ENCODE measurements around the gene SKOR1.

SKOR1 gene, protein sequence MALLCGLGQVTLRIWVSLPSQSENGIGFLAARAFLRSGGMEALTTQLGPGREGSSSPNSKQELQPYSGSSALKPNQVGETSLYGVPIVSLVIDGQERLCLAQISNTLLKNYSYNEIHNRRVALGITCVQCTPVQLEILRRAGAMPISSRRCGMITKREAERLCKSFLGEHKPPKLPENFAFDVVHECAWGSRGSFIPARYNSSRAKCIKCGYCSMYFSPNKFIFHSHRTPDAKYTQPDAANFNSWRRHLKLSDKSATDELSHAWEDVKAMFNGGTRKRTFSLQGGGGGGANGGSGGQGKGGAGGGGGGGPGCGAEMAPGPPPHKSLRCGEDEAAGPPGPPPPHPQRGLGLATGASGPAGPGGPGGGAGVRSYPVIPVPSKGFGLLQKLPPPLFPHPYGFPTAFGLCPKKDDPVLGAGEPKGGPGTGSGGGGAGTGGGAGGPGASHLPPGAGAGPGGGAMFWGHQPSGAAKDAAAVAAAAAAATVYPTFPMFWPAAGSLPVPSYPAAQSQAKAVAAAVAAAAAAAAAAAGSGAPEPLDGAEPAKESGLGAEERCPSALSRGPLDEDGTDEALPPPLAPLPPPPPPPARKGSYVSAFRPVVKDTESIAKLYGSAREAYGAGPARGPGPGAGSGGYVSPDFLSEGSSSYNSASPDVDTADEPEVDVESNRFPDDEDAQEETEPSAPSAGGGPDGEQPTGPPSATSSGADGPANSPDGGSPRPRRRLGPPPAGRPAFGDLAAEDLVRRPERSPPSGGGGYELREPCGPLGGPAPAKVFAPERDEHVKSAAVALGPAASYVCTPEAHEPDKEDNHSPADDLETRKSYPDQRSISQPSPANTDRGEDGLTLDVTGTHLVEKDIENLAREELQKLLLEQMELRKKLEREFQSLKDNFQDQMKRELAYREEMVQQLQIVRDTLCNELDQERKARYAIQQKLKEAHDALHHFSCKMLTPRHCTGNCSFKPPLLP

DNA sequence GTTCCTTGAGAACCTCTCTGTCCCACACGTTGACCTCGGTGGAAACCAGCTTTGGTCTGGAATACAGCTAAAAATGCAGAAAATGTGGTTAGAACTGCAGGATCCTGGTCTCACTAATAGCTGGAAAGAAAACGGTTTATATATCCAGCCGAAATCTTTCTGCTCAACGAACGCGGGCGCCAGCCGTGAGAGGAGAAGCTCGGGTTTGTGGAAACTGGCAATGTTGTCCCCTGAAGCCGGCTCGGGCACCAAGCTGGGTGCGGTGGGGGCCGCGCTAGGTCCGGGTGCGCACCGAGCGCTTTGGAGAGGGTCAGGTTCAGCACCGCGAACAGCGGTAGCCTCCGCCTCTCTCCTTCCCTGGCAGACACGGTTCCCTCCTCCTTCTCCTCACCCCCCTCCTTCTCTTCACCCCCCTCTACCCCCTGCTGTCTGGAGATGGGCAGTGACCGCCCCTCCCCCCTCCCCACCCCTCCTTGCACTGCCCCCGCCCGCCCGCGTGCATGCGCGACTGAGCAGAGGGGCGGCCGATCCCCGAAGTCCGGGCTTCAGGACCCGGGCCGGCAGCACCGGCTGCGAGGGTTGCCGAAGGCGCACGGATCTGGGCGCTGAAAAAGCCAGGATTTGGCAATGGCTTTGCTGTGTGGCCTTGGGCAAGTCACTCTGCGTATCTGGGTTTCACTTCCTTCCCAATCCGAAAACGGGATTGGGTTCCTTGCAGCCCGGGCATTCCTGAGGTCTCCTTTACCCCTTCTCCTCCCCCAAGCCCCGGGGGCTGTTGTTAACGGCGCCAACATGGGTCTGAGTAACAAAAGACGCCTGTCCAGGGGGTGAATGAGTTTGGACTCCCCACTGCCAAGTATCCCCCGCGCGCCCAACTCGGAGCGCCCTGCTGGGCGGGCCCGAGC, at the start of gene SKOR1:
TSS of gene SKOR1 (plus strand) at position 534 of the 905 bp plus-strand sequence. CDS start at position 628, 94 bp downstream.
- peaks cover 12% of the 10 kb centered on the region for H3K4me1 ChIP-seq (ENCODE audit: control insufficient read depth, insufficient read depth, low read length)
- no peak within 1 kb of the TSS for H3K9ac ChIP-seq (ENCODE audit: low read length)
- no peaks in the 10 kb centered on the region for H3K9me3 ChIP-seq (ENCODE audit: control insufficient read depth, low read length)
- peaks cover 80% of the 10 kb centered on the region for H3K27me3 ChIP-seq (replicated peaks; ENCODE audit: control insufficient read depth, insufficient read depth, low read length)
- no peaks in the 10 kb centered on the region for H3K36me3 ChIP-seq (ENCODE audit: control insufficient read depth, insufficient read depth, low read length, severe bottlenecking)
- H3K4me3 ChIP-seq (ENCODE audit: low read length), result peak within 1 kb of the TSS; percentile 71
- DNase-seq (ENCODE audit: low read depth), result peak; percentile 52

DNA sequence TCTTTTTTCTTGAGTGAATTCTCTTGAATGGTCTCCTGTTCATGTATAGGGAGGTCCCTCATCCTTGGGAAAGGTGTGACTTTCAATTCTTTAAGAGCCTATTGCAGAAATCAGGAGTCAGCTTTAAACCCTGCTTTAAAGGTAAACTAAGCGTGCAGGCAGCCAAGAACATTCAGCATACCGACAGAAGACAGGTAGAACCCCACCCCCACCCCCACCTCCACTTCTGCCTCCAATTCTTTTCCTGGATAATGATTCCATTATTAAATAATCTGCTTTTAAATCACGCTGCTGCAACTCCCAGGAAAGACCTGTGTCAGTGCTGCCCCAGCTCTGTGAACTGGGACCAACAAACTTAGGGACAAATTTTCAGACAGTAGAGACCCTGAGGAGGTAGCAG, 49.3 kb upstream of the SKOR1 start:
- H3K9ac ChIP-seq (ENCODE audit: low read length), result no peak overlapping the region
- H3K4me3 ChIP-seq (ENCODE audit: low read length), result no peak overlapping the region
- no peaks in the 10 kb centered on the region for H3K27me3 ChIP-seq (replicated peaks; ENCODE audit: control insufficient read depth, insufficient read depth, low read length)
- H3K9me3 ChIP-seq (ENCODE audit: control insufficient read depth, low read length), result no peaks in the 10 kb centered on the region
- no peaks in the 10 kb centered on the region for H3K4me1 ChIP-seq (ENCODE audit: control insufficient read depth, insufficient read depth, low read length)
- peaks cover 11% of the 10 kb centered on the region for H3K36me3 ChIP-seq (ENCODE audit: control insufficient read depth, insufficient read depth, low read length, severe bottlenecking)
- DNase-seq (ENCODE audit: low read depth), result no peak

DNA sequence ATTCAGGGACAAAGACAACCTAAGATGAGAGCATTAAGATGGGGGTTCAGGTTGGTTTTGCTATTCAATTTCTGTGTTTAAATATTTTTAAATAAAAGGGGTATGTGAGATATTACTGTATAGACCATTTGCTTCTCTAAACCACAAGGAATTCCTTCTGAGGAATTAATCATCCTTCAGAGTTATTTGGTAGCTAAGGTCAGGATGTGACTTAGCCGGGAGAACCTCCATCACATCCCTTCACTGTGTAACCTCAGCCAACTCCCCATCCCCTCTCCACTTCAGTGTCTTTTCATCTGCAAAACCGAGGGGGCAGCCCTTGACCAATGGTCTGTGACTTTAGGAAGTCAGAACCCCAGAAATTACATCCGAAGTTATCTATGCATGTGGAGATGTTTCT, 48.7 kb upstream of the SKOR1 start:
- no peaks in the 10 kb centered on the region for H3K4me1 ChIP-seq (ENCODE audit: control insufficient read depth, insufficient read depth, low read length)
- H3K9me3 ChIP-seq (ENCODE audit: control insufficient read depth, low read length), result no peaks in the 10 kb centered on the region
- no peak overlapping the region for H3K4me3 ChIP-seq (ENCODE audit: low read length)
- DNase-seq (ENCODE audit: low read depth), result no peak
- no peaks in the 10 kb centered on the region for H3K27me3 ChIP-seq (replicated peaks; ENCODE audit: control insufficient read depth, insufficient read depth, low read length)
- peaks cover 11% of the 10 kb centered on the region for H3K36me3 ChIP-seq (ENCODE audit: control insufficient read depth, insufficient read depth, low read length, severe bottlenecking)
- no peak overlapping the region for H3K9ac ChIP-seq (ENCODE audit: low read length)

DNA sequence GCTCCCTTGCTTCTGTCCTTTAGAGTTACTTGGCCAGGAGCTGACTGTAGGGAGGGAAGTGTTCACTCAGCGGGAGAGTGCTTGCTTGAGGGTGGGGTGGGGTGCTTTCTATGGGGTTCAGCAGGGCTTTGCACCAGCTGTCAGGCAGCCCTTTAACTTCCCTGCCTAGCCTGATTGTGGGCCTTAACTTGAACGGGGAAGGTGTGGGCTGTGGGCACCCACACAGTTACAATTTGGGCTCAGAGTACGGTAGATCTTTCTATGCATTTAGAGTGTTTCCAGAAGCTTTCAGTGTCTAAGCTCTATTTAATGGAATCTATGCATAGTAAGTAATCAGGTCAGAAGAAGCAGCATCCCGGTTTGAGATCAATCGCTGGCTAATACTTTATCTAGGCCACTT, 48.2 kb upstream of the SKOR1 start:
- Histone ChIP-seq H3K27me3 (replicated peaks; ENCODE audit: control insufficient read depth, insufficient read depth, low read length) (no peaks in the 10 kb centered on the region), H3K9me3 (ENCODE audit: control insufficient read depth, low read length) (no peaks in the 10 kb centered on the region), H3K4me3 (ENCODE audit: low read length) (no peak overlapping the region), H3K9ac (ENCODE audit: low read length) (no peak overlapping the region), H3K4me1 (ENCODE audit: control insufficient read depth, insufficient read depth, low read length) (no peaks in the 10 kb centered on the region), H3K36me3 (ENCODE audit: control insufficient read depth, insufficient read depth, low read length, severe bottlenecking) (peaks cover 11% of the 10 kb centered on the region)
- no peak for DNase-seq (ENCODE audit: low read depth)

DNA sequence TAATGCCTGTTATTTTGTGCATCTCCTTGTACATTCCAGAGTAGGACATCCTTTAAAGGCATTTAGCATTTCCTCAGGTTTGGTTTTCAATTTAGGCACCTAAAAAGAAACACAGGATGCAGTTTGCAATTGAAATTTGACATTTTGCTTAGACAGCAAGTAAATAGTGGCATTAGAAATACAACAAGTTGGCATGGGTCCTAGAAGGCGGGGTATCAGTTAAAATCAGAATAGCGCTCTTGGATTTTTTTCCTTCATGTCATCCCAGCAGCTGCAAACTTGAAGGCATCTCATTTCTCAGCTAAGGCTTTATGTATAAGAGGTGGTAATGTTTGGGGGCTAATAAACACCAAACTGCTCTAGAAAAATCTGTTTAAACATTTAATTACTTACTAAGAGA, 47.5 kb upstream of the SKOR1 start:
- H3K4me1 ChIP-seq (ENCODE audit: control insufficient read depth, insufficient read depth, low read length), result no peaks in the 10 kb centered on the region
- no peak overlapping the region for H3K4me3 ChIP-seq (ENCODE audit: low read length)
- DNase-seq (ENCODE audit: low read depth), result no peak
- H3K36me3 ChIP-seq (ENCODE audit: control insufficient read depth, insufficient read depth, low read length, severe bottlenecking), result peaks cover 11% of the 10 kb centered on the region
- no peak overlapping the region for H3K9ac ChIP-seq (ENCODE audit: low read length)
- no peaks in the 10 kb centered on the region for H3K9me3 ChIP-seq (ENCODE audit: control insufficient read depth, low read length)
- no peaks in the 10 kb centered on the region for H3K27me3 ChIP-seq (replicated peaks; ENCODE audit: control insufficient read depth, insufficient read depth, low read length)

DNA sequence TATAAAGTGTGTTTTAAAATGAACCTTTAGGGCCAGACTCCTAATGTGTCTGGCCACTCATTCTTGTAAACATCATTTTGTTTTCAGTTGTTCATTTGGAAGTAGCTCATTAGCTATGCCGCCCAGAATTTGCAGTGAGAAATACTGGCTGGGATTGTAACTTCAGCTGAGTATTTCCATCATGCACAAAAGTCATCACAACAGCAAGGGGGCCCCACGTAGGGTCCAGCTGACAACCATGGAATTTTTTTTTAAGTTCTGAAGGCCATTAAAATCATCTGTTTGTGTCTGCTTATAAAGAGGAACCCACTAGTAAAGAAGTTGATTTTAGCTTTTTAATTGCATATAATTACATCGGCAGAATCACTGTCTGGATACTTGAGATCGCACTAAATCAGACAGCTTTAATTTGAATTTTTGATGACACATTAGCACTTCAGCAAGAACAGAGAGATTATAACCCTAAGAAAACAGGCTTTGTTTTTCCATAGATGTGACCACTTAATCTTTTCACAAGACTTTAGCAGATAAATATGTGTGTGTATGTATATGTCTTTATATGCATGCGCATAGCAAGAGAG, 46.3 kb upstream of the SKOR1 start:
- Histone ChIP-seq H3K27me3 (replicated peaks; ENCODE audit: control insufficient read depth, insufficient read depth, low read length) (no peaks in the 10 kb centered on the region), H3K4me1 (ENCODE audit: control insufficient read depth, insufficient read depth, low read length) (no peaks in the 10 kb centered on the region), H3K9ac (ENCODE audit: low read length) (no peak overlapping the region), H3K9me3 (ENCODE audit: control insufficient read depth, low read length) (no peaks in the 10 kb centered on the region), H3K4me3 (ENCODE audit: low read length) (no peak overlapping the region), H3K36me3 (ENCODE audit: control insufficient read depth, insufficient read depth, low read length, severe bottlenecking) (peaks cover 11% of the 10 kb centered on the region)
- no peak for DNase-seq (ENCODE audit: low read depth)

DNA sequence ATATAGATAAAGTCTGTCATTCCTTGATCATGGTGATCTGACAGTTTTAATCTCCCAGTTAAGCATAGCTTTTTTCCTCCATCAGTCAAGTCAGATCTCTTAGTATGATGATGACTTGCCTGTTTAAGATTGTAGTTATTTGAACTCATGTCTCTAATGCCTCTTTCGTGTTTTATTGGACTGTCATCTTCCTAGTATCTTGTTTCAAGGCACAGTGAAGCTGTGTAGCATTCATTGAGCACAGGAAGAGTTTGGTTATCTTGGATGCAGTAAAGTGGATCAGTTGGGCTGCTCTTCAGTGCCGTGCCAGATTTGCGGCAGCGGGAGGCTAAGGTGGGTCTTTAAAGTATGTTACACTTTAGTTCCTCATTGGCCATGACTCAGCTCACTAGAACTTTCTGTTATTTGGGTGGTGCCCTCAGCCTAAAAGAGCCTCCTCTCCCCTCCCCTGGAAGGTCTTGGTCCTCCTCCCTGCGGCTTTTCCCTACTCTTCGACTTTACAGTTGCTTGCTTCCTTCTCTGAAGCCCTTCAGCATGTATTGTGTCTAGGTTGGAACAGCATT, 45.7 kb upstream of the SKOR1 start:
- H3K4me3 ChIP-seq (ENCODE audit: low read length), result no peak overlapping the region
- no peaks in the 10 kb centered on the region for H3K27me3 ChIP-seq (replicated peaks; ENCODE audit: control insufficient read depth, insufficient read depth, low read length)
- H3K36me3 ChIP-seq (ENCODE audit: control insufficient read depth, insufficient read depth, low read length, severe bottlenecking), result peaks cover 11% of the 10 kb centered on the region
- no peak overlapping the region for H3K9ac ChIP-seq (ENCODE audit: low read length)
- no peaks in the 10 kb centered on the region for H3K9me3 ChIP-seq (ENCODE audit: control insufficient read depth, low read length)
- no peak for DNase-seq (ENCODE audit: low read depth)
- H3K4me1 ChIP-seq (ENCODE audit: control insufficient read depth, insufficient read depth, low read length), result no peaks in the 10 kb centered on the region

DNA sequence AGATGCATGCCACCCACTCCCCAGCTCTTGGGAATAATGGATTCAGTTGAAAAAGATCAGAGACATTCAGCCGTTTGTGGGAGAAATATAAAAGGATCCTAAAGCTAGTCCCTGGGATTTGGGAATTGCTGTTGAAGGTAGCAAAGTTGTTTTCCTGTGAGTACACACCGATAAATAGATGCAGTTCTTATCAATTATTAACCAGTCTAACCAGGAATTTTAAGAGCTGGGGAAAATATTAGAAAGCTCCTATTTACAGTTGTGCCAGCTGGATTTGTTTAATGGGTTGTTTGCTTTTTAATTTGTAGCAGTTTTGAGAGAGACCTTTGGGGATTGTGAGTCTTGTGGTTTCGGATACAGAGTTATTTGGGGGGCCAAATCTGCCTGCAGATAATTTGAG, 44.2 kb upstream of the SKOR1 start:
- peaks cover 6% of the 10 kb centered on the region for H3K36me3 ChIP-seq (ENCODE audit: control insufficient read depth, insufficient read depth, low read length, severe bottlenecking)
- no peaks in the 10 kb centered on the region for H3K4me1 ChIP-seq (ENCODE audit: control insufficient read depth, insufficient read depth, low read length)
- H3K9me3 ChIP-seq (ENCODE audit: control insufficient read depth, low read length), result no peaks in the 10 kb centered on the region
- H3K9ac ChIP-seq (ENCODE audit: low read length), result no peak overlapping the region
- no peaks in the 10 kb centered on the region for H3K27me3 ChIP-seq (replicated peaks; ENCODE audit: control insufficient read depth, insufficient read depth, low read length)
- DNase-seq (ENCODE audit: low read depth), result no peak
- H3K4me3 ChIP-seq (ENCODE audit: low read length), result no peak overlapping the region

DNA sequence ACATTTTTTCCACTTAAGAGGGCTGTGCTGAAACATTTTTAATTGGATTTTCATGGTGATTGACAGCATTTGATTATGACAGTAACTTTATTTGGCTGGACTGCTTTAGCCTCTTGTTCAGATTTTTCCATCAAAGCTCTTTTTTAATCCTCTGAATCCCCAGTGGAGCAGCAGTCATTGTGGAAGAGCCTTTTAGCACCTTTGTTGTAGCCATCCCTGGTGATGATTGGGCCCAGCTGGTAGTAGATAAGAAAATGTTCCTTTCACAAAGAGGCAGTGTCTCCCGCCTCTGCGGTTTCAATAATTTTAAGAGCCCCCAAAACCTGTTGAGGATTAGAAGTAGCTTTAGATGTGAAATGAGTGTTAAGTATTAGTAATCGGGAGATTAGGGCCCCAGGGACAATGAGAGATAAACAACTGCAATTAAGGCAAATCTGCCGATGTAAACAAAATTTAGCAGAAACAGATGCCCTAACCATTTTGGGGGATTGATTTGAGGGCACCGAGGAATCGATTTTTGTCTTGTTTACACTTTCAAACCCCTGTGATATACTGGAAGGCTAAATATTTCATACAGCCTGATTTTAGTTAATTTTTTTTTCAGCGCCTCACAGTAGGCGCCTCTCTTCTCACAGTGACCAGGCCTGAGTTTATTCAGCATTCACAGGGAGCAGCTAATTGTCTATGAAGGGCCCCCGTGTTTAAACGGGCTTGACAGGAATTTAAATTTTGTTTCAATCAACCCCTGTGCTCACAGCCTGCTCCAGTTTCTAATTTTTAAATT, 43.2 kb upstream of the SKOR1 start:
- H3K4me3 ChIP-seq (ENCODE audit: low read length), result no peak overlapping the region
- H3K27me3 ChIP-seq (replicated peaks; ENCODE audit: control insufficient read depth, insufficient read depth, low read length), result no peaks in the 10 kb centered on the region
- DNase-seq (ENCODE audit: low read depth), result no peak
- peaks cover 6% of the 10 kb centered on the region for H3K36me3 ChIP-seq (ENCODE audit: control insufficient read depth, insufficient read depth, low read length, severe bottlenecking)
- no peak overlapping the region for H3K9ac ChIP-seq (ENCODE audit: low read length)
- H3K4me1 ChIP-seq (ENCODE audit: control insufficient read depth, insufficient read depth, low read length), result no peaks in the 10 kb centered on the region
- H3K9me3 ChIP-seq (ENCODE audit: control insufficient read depth, low read length), result no peaks in the 10 kb centered on the region

DNA sequence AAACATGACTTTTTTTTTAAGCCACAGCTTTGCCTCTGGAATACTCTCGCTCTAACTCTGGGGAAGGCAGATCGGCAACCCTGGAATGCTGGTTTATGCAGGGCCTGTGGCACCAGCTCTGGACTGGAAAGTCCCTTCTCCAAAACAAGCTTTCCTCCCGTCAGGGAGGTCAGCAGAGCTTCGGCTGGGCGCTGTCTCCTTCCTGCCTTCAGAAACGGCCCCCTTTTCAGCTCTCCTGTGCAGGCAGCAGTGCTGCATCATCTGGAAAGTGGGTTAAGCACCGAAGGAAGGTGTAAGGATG, 42.7 kb upstream of the SKOR1 start:
- Histone ChIP-seq H3K36me3 (ENCODE audit: control insufficient read depth, insufficient read depth, low read length, severe bottlenecking) (peaks cover 6% of the 10 kb centered on the region), H3K4me3 (ENCODE audit: low read length) (no peak overlapping the region)
- DNase-seq (ENCODE audit: low read depth), result no peak

More for the DNA sequence above, 42.7 kb upstream of the SKOR1 start:
- Histone ChIP-seq H3K9ac (ENCODE audit: low read length) (no peak overlapping the region), H3K27me3 (replicated peaks; ENCODE audit: control insufficient read depth, insufficient read depth, low read length) (no peaks in the 10 kb centered on the region), H3K9me3 (ENCODE audit: control insufficient read depth, low read length) (no peaks in the 10 kb centered on the region), H3K4me1 (ENCODE audit: control insufficient read depth, insufficient read depth, low read length) (no peaks in the 10 kb centered on the region)
